HEK293 (cell line): ENCODE results near the gene BZW2.

Experiments used
- GLI2 ChIP-seq: fragments of 450-650 bp; formaldehyde crosslinking; IDR thresholded peaks from 2 replicates; pipeline ENCODE4; 2017; ENCODE audit warnings: missing biosample characterization, missing genetic modification characterization, low read depth, borderline replicate concordance
- GLIS2 ChIP-seq: fragments of 450-650 bp; formaldehyde crosslinking; IDR thresholded peaks from 2 replicates; pipeline ENCODE4 v1.5.1; 2016; ENCODE audit warnings: missing biosample characterization, missing genetic modification characterization
- IKZF3 ChIP-seq: fragments of 450-650 bp; IDR thresholded peaks from 2 replicates; pipeline ENCODE4 v1.5.0; 2018; ENCODE audit warnings: missing biosample characterization, mild to moderate bottlenecking, missing genetic modification characterization, moderate library complexity
- KLF16 ChIP-seq: fragments of 450-650 bp; formaldehyde crosslinking; IDR thresholded peaks from 2 replicates; pipeline ENCODE4 v1.5.1; 2017; ENCODE audit warnings: missing biosample characterization, missing genetic modification characterization
- ZBTB17 ChIP-seq: fragments of 450-650 bp; formaldehyde crosslinking; IDR thresholded peaks from 2 replicates; pipeline ENCODE4 v1.5.1; 2016; ENCODE audit warnings: missing biosample characterization, missing genetic modification characterization
- ZEB2 ChIP-seq: fragments of 450-650 bp; formaldehyde crosslinking; IDR thresholded peaks from 2 replicates; pipeline ENCODE4 v1.5.1; 2016; ENCODE audit warnings: missing biosample characterization, missing genetic modification characterization
- ZFP37 ChIP-seq: fragments of 450-650 bp; formaldehyde crosslinking; IDR thresholded peaks from 2 replicates; pipeline ENCODE4 v1.5.1; 2016; ENCODE audit warnings: missing biosample characterization, missing genetic modification characterization
- ZNF133 ChIP-seq: fragments of 450-650 bp; formaldehyde crosslinking; IDR thresholded peaks from 2 replicates; pipeline ENCODE4 v1.5.1; 2016; ENCODE audit warnings: missing biosample characterization, missing genetic modification characterization
- ZNF146 ChIP-seq: fragments of 450-650 bp; formaldehyde crosslinking; IDR thresholded peaks from 2 replicates; pipeline ENCODE4 v1.5.1; 2016; ENCODE audit warnings: missing biosample characterization, missing genetic modification characterization
- ZNF24 ChIP-seq: fragments of 450-650 bp; formaldehyde crosslinking; IDR thresholded peaks from 2 replicates; pipeline ENCODE4 v1.5.1; 2016; ENCODE audit warnings: missing biosample characterization, missing genetic modification characterization
- ZNF266 ChIP-seq: fragments of 450-650 bp; formaldehyde crosslinking; IDR thresholded peaks from 2 replicates; pipeline ENCODE4 v1.5.1; 2016; ENCODE audit warnings: missing biosample characterization, missing genetic modification characterization, low read depth
- ZNF416 ChIP-seq: fragments of 450-650 bp; formaldehyde crosslinking; IDR thresholded peaks from 2 replicates; pipeline ENCODE4 v1.5.1; 2016; ENCODE audit warnings: missing biosample characterization, missing genetic modification characterization
- ZNF473 ChIP-seq: fragments of 450-650 bp; formaldehyde crosslinking; IDR thresholded peaks from 2 replicates; pipeline ENCODE4 v1.5.1; 2017; ENCODE audit warnings: missing biosample characterization, missing genetic modification characterization
- ZNF561 ChIP-seq: fragments of 450-650 bp; IDR thresholded peaks from 2 replicates; pipeline ENCODE4 v1.5.1; 2018; ENCODE audit warnings: missing biosample characterization, missing genetic modification characterization, borderline replicate concordance
- ZNF610 ChIP-seq: fragments of 450-650 bp; formaldehyde crosslinking; IDR thresholded peaks from 2 replicates; pipeline ENCODE4 v1.5.1; 2016; ENCODE audit warnings: missing biosample characterization, missing genetic modification characterization, borderline replicate concordance
- ZNF621 ChIP-seq: fragments of 450-650 bp; formaldehyde crosslinking; IDR thresholded peaks from 2 replicates; pipeline ENCODE4 v1.5.1; 2017; ENCODE audit warnings: missing biosample characterization, missing genetic modification characterization
- ZNF624 ChIP-seq: fragments of 450-650 bp; formaldehyde crosslinking; IDR thresholded peaks from 2 replicates; pipeline ENCODE4 v1.5.1; 2017; ENCODE audit warnings: missing biosample characterization, missing genetic modification characterization
- ZNF629 ChIP-seq: fragments of 450-650 bp; formaldehyde crosslinking; IDR thresholded peaks from 2 replicates; pipeline ENCODE4 v1.5.1; 2017; ENCODE audit warnings: missing biosample characterization, missing genetic modification characterization
- ZNF658 ChIP-seq: fragments of 450-650 bp; formaldehyde crosslinking; IDR thresholded peaks from 2 replicates; pipeline ENCODE4; 2016; ENCODE audit warnings: missing biosample characterization, missing genetic modification characterization
- ZSCAN30 ChIP-seq: fragments of 450-650 bp; IDR thresholded peaks from 2 replicates; pipeline ENCODE4 v1.5.1; 2018; ENCODE audit warnings: missing biosample characterization, mild to moderate bottlenecking, missing genetic modification characterization, moderate library complexity
- TF ChIP-seq, protein P1 (sequence below): fragments of 450-650 bp; formaldehyde crosslinking; IDR thresholded peaks from 2 replicates; pipeline ENCODE4 v1.5.1; 2016; ENCODE audit warnings: missing biosample characterization, missing genetic modification characterization
- TF ChIP-seq, protein P2 (sequence below): fragments of 450-650 bp; formaldehyde crosslinking; IDR thresholded peaks from 2 replicates; pipeline ENCODE4 v1.5.1; 2016; ENCODE audit warnings: missing biosample characterization, missing genetic modification characterization
- TF ChIP-seq, protein P3 (sequence below): fragments of 450-650 bp; IDR thresholded peaks from 2 replicates; pipeline ENCODE4 v1.5.1; 2018; ENCODE audit warnings: missing biosample characterization, mild to moderate bottlenecking, missing genetic modification characterization
- TF ChIP-seq, protein P4 (sequence below): fragments of 450-650 bp; formaldehyde crosslinking; IDR thresholded peaks from 2 replicates; pipeline ENCODE4 v1.5.1; 2017; ENCODE audit warnings: missing biosample characterization, missing genetic modification characterization
- TF ChIP-seq, protein P5 (sequence below): fragments of 450-650 bp; formaldehyde crosslinking; IDR thresholded peaks from 2 replicates; pipeline ENCODE4 v1.5.1; 2016; ENCODE audit warnings: missing biosample characterization, missing genetic modification characterization
- TF ChIP-seq, protein P6 (sequence below): fragments of 450-650 bp; formaldehyde crosslinking; IDR thresholded peaks from 2 replicates; pipeline ENCODE4 v1.5.1; 2016; ENCODE audit warnings: missing biosample characterization, missing genetic modification characterization

Gene BZW2

DNA sequence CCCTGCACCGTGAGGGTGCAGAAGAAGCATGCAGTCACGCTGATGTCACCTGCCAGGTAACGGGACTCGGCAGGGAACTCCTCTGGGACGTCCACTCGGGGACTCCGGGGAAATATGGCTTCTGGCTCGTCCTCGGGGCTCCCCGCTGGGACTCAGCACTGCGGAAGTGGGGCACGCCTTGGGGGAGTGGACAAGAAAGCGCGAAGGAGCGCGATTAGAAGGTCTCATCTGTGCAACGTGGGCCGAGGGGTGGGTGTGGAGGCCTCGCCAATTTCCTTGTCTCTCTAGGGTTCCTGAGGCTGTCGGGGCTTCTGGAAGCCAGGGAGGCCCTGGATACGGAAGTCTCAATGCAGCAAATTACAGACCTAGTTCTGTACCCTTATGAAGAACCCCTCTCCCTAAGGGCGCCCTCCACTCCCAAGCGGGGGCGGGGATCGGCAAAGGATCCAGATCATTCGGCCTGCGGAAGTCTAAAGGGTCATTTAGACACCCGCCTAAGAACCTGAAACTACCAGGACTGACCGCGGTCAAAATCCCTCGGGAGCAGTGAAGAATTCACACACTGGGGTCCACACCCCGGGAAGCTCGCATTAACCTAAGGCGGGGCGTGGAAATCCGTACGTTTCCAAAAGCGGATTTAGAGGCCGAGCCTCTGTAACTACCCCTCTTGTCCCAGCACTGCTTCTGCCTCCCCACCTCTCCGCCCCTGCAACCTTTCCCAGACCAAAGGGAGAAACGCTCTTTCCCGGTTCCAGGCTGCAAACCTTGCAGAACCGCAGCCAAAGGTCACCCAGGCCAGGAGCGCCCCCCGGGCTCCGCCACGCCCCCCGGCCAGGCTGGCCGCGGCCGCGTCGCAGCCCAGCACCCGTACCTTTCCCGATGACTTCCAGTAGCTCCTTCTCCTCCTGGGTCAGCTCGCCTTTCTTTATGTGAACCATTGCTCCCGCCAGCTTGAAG is 1.1 kb upstream of the BZW2 start (continued):
- TF ChIP-seq GLIS2 (tag by site-specific recombination) (peak; percentile 49), ZNF621 (tag by site-specific recombination) (no peak), ZNF416 (tag by site-specific recombination) (no peak), ZNF24 (tag by site-specific recombination) (no peak), ZSCAN30 (tag by site-specific recombination) (peak; percentile 51), ZNF624 (tag by site-specific recombination) (no peak), ZNF133 (no peak), ZEB2 (tag by site-specific recombination) (peak; percentile 54; the same call in 1 of the 2 replicates), ZNF473 (tag by site-specific recombination) (no peak), ZFP37 (0 out of 2 replicates have a peak, but pooled peaks have one; percentile 26), ZNF658 (tag by site-specific recombination) (no peak), GLI2 (tag by site-specific recombination) (no peak), ZNF266 (tag by site-specific recombination) (no peak), IKZF3 (tag by site-specific recombination) (0 out of 2 replicates have a peak, but pooled peaks have one; percentile 7), ZNF629 (tag by site-specific recombination) (peak; percentile 68; the same call in 1 of the 2 replicates), ZBTB17 (no peak), ZNF561 (tag by site-specific recombination) (no peak), KLF16 (tag by site-specific recombination) (no peak), ZNF146 (tag by site-specific recombination) (no peak), ZNF610 (no peak)
- TF ChIP-seq, protein P1, sequence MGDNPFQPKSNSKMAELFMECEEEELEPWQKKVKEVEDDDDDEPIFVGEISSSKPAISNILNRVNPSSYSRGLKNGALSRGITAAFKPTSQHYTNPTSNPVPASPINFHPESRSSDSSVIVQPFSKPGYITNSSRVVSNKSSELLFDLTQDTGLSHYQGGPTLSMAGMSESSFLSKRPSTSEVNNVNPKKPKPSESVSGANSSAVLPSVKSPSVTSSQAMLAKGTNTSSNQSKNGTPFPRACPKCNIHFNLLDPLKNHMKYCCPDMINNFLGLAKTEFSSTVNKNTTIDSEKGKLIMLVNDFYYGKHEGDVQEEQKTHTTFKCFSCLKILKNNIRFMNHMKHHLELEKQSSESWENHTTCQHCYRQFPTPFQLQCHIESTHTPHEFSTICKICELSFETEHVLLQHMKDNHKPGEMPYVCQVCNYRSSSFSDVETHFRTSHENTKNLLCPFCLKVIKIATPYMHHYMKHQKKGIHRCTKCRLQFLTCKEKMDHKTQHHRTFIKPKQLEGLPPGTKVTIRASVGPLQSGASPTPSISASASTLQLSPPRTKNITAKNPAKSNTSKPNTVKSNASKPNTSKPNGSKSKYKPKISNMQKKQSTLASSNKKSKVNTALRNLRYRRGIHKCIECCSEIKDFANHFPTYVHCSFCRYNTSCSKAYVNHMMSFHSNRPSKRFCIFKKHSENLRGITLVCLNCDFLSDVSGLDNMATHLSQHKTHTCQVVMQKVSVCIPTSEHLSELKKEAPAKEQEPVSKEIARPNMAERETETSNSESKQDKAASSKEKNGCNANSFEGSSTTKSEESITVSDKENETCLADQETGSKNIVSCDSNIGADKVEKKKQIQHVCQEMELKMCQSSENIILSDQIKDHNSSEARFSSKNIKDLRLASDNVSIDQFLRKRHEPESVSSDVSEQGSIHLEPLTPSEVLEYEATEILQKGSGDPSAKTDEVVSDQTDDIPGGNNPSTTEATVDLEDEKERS (tag by site-specific recombination), result no peak
- TF ChIP-seq, protein P2, sequence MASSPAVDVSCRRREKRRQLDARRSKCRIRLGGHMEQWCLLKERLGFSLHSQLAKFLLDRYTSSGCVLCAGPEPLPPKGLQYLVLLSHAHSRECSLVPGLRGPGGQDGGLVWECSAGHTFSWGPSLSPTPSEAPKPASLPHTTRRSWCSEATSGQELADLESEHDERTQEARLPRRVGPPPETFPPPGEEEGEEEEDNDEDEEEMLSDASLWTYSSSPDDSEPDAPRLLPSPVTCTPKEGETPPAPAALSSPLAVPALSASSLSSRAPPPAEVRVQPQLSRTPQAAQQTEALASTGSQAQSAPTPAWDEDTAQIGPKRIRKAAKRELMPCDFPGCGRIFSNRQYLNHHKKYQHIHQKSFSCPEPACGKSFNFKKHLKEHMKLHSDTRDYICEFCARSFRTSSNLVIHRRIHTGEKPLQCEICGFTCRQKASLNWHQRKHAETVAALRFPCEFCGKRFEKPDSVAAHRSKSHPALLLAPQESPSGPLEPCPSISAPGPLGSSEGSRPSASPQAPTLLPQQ (tag by site-specific recombination), result no peak
- TF ChIP-seq, protein P3, sequence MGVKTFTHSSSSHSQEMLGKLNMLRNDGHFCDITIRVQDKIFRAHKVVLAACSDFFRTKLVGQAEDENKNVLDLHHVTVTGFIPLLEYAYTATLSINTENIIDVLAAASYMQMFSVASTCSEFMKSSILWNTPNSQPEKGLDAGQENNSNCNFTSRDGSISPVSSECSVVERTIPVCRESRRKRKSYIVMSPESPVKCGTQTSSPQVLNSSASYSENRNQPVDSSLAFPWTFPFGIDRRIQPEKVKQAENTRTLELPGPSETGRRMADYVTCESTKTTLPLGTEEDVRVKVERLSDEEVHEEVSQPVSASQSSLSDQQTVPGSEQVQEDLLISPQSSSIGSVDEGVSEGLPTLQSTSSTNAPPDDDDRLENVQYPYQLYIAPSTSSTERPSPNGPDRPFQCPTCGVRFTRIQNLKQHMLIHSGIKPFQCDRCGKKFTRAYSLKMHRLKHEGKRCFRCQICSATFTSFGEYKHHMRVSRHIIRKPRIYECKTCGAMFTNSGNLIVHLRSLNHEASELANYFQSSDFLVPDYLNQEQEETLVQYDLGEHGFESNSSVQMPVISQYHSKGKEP (tag by site-specific recombination), result no peak
- TF ChIP-seq, protein P4, sequence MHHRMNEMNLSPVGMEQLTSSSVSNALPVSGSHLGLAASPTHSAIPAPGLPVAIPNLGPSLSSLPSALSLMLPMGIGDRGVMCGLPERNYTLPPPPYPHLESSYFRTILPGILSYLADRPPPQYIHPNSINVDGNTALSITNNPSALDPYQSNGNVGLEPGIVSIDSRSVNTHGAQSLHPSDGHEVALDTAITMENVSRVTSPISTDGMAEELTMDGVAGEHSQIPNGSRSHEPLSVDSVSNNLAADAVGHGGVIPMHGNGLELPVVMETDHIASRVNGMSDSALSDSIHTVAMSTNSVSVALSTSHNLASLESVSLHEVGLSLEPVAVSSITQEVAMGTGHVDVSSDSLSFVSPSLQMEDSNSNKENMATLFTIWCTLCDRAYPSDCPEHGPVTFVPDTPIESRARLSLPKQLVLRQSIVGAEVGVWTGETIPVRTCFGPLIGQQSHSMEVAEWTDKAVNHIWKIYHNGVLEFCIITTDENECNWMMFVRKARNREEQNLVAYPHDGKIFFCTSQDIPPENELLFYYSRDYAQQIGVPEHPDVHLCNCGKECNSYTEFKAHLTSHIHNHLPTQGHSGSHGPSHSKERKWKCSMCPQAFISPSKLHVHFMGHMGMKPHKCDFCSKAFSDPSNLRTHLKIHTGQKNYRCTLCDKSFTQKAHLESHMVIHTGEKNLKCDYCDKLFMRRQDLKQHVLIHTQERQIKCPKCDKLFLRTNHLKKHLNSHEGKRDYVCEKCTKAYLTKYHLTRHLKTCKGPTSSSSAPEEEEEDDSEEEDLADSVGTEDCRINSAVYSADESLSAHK, result no peak
- TF ChIP-seq, protein P5, sequence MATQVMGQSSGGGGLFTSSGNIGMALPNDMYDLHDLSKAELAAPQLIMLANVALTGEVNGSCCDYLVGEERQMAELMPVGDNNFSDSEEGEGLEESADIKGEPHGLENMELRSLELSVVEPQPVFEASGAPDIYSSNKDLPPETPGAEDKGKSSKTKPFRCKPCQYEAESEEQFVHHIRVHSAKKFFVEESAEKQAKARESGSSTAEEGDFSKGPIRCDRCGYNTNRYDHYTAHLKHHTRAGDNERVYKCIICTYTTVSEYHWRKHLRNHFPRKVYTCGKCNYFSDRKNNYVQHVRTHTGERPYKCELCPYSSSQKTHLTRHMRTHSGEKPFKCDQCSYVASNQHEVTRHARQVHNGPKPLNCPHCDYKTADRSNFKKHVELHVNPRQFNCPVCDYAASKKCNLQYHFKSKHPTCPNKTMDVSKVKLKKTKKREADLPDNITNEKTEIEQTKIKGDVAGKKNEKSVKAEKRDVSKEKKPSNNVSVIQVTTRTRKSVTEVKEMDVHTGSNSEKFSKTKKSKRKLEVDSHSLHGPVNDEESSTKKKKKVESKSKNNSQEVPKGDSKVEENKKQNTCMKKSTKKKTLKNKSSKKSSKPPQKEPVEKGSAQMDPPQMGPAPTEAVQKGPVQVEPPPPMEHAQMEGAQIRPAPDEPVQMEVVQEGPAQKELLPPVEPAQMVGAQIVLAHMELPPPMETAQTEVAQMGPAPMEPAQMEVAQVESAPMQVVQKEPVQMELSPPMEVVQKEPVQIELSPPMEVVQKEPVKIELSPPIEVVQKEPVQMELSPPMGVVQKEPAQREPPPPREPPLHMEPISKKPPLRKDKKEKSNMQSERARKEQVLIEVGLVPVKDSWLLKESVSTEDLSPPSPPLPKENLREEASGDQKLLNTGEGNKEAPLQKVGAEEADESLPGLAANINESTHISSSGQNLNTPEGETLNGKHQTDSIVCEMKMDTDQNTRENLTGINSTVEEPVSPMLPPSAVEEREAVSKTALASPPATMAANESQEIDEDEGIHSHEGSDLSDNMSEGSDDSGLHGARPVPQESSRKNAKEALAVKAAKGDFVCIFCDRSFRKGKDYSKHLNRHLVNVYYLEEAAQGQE, result no peak
- TF ChIP-seq, protein P6, sequence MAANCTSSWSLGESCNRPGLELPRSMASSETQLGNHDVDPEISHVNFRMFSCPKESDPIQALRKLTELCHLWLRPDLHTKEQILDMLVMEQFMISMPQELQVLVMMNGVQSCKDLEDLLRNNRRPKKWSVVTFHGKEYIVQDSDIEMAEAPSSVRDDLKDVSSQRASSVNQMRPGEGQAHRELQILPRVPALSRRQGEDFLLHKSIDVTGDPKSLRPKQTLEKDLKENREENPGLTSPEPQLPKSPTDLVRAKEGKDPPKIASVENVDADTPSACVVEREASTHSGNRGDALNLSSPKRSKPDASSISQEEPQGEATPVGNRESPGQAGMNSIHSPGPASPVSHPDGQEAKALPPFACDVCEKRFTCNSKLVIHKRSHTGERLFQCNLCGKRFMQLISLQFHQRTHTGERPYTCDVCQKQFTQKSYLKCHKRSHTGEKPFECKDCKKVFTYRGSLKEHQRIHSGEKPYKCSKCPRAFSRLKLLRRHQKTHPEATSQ (tag by site-specific recombination), result no peak
